Glomerular visceral epithelial cell (primary cell): ENCODE results near the gene DLX3.
A peak's percentile ranks its signal among the peaks of the same experiment; 100 is the strongest.

Experiments used
- DNase-seq: peaks from one replicate; pipeline ENCODE4 v3.0.0-alpha.2; 2016; ENCODE audit errors: extremely low spot score

Gene DLX3

GRCh38 chr17:49992191-49992932, 2.7 kb downstream of the DLX3 start:
- DNase-seq, result no peak

- no peak for DNase-seq
Observed at GRCh38 chr17:49991409-49991808, 3.6 kb downstream of the DLX3 start.

GRCh38 chr17:49990921-49991320, 4.1 kb downstream of the DLX3 start:
- DNase-seq, result no peak

GRCh38 chr17:49990331-49990730, 4.7 kb downstream of the DLX3 start:
- no peak for DNase-seq

- DNase-seq, result no peak
Observed at GRCh38 chr17:49989518-49989880, 5.5 kb downstream of the DLX3 start.

GRCh38 chr17:49987681-49988441, 7.2 kb downstream of the DLX3 start:
- DNase-seq, result peak; percentile 56

DNA sequence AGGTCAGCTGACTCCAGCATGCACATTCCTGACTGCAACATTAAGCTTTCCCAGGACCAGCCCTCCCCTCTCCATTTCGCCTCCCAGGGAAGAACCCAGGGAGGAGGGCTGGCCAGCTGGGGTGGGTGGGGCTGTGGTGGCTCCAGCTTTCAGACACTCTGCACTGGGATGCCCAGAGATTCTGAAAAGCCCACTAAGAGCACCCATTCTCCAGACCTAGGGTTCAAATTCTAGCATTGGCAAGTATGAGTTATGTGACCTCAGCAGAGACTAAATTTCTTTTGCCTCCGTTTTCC, 7.8 kb downstream of the DLX3 start:
- no peak for DNase-seq

DNA sequence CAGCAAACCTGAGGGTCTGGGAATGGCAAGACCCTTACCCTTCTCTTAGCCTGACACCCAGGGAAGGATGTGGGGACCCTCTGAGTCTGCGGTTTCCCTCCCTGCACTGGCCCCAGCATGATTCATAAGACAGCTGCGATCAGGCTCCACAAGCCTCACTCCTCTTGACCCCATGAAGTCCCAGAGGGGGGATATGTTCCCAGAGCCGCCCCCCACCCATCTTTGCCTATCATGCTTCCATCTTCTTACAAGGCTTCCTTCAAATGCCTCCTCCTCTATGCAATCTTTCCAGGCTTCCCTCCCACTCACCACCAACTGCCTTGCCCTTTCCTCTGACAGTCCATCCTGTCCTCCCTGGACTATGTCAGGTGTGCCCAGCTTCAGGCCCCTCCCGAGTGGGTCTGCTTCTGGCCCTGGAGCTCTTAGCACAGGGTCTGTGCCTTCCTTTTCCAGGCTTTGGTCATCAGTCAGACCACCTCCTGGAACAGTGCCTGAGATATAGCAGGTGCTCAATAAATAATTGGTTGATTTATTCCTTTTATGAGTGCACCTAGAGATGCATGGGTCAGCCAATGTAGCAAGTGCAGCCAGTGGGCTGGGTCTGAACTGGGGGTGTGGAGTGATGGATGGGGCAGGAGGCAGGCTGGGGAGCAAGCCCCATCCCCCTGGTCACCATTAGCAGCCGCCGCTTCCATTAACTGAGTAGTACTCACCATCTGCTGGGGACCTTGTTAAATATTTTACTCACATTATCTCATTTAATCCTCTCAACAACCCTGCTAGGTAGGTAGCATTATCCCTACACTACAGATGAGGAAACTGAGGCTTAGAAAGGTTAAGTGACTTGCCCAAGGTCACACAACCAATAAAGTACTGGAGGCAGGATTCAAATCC, 8.4 kb downstream of the DLX3 start:
- no peak for DNase-seq

DNA sequence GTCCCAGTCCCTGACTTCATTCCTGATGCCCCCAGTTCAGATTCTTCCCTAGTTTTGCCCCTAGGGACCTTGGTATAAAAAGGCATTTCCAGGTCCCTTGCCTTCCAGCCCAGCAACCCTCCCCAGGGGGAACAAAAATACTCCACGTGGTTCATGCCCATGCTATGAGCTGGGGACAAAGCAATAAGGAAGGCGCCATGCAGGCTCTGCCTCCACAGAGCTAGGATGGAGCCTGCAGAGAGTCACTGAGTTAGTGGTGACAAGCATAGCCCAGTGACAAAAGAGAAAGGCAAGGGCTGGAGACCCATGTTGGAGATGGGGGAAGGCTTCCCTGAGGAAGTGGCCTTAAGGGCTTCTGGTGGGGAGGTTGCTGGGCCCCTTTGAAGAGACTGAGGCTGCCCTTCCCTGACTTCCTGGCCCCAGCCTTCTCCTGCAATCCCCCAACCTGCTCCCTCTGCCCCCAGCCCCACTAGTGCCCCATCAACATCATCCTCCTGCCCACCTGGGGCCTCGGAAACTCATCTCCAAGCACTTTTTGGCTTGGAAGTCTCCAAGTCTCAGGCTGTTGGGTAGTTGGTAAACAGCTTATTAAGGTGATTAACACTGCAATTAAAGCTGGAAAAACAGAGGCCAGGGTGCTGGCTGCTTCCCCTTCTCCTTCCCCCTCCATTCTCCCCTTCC, 9.6 kb downstream of the DLX3 start:
- no peak for DNase-seq

GRCh38 chr17:49984776-49985175, 10.2 kb downstream of the DLX3 start:
- no peak for DNase-seq

DNA sequence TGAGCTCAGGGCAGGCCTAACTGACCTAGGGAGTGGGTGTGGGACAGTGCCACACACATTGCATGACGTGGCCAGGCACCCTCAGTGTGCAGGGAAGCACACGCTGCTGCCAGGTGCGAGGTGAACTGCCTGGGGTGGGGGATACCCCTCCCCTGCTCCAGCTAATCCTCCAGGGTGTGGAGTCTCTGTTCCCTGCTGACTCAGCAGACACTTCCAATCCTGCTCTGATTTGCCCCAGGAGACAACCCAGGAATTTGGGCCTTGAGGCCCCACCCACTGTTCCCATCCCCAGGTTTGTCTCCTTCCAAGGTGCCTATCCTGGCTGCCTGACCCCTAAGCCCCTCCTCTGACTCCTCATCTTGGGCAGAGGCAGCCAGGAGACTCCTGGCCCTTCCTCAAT, 10.7 kb downstream of the DLX3 start:
- no peak for DNase-seq

DNA sequence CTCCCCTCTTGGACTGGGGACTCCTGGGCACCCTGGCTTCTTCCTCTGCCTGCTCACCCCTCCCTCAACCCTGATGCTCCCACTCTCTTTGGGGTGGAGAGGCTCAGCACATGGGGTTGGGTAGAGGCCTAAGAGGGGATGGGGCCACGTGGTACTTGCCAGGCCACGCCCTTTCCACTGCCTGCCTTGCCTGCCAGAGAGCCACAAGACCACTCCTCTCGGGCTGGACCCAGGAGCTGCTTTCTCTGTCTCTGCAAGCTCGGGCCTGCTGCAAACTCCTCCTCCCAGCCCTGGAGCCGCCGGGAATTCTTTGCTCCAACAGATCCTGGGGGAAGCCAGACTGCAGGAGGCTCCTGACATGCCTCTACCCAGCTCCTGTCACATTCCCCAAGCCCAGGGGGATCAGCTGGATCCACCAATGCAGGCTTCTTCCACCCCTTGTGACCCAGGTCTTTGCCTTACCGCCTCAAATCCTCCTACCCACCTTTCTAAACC, 14.3 kb downstream of the DLX3 start:
- no peak for DNase-seq

- DNase-seq, result no peak
Observed at GRCh38 chr17:49979748-49980479, 15.1 kb downstream of the DLX3 start.

- no peak for DNase-seq
Observed at GRCh38 chr17:49978501-49978900, 16.5 kb downstream of the DLX3 start.

- DNase-seq, result no peak
Observed at GRCh38 chr17:49977463-49978389, 17.3 kb downstream of the DLX3 start.

- no peak for DNase-seq
Observed at GRCh38 chr17:49976828-49977202, 18.2 kb downstream of the DLX3 start.

DNA sequence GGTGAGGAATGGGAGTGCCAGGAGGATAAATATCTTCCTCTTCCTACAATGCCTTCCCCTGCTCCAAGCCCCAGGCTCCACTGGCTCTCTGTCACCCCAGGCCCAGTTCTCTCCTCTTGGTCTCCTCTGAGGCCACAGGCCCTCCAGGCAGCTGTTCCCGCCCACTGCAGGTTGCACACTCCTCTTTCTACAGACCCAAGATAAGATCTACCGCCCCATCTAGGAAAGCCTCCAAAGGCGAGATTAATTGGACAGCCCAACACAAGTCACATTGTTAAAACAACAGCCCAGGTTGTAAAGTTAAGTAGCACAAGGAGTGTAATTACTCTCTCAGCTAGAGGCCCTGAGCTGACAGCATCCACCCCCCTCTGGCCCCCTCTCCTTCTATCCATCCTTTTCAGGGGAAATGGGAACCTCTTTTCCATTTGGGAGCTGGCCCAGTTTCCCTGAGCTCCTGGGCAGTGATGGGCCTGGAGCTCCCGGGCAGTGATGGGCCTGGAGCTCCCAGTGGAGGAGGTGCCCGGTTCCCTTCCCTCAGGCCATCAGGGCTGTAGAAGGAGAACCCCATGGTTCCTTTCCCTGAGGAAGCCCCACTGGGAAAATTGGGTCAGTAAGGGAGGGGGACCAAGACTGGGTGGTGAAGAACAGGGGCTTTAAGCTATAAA, 18.7 kb downstream of the DLX3 start:
- no peak for DNase-seq

- DNase-seq, result no peak
Observed at GRCh38 chr17:49975531-49975930, 19.5 kb downstream of the DLX3 start.

DNA sequence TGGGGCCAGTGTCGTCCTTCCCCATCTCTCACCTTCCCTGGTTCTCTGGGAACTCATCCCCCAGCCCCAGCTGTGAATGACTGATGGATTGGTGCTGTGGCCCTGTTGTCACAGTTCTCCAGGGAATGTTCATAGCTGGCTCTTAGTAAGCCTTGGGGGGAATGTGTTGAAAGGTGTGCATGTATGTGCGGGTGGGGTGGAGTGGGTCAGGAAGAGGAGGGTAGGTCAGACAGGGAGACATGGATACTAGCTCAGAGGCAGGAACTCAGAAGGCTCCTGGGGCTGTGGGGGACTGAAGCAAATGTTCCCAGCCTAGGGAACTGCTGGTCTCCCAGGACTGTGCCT, 21.8 kb downstream of the DLX3 start:
- DNase-seq, result no peak
